Measurements from ENCODE around the gene TWF2. TPM values are rescaled to one million over a fixed set of nuclear protein-coding genes. Genes with fewer than 3 reads are reported as not detected.

TWF2 gene
- total RNA-seq, 4 donors from 2014 or later, result 45.9 to 105 (median 50.2) TPM

DNA sequence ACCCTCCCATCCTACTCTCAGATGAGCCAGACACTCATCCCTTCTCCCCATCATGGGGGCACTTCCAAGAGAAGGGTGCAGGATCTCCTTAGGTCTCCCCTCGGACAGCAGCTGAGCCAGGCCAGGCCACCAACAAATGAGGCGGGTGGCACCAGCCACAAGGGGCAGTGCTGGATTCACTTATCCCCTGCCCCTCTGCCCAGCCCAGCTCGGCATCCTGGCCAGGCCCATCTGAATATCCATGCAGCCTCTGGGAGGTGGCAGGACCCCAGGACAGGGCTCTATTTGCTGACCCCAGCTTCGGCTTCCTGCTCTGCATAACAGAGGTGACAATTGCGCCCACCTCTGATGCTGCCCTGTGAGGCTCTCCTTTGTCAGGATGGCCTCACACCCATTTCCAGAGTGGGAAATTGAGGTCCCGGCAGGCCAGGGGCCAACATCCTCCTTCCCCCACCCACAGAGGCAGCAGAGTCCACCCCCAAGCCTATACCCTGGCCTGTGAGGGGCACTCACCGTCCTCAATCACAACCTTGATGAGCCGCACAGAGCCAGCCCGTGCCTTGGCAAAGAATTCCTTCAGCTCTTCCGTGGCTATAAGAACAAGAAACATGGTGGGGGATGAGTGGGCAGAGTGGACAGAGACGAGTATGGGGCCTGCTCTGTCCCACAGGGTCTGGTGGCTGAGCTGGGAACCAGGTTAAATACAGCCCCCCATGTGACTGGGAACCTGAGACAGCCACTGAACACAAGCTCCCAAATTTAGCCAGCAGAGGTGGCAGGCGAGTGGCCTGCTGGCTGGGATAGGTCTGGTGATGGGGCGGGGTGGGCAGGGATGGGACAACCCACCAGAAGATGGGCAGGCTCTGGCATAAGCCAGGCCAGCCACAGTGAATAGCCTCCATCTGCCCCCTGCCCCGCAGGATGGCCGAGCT lies 4.2 kb downstream of the TWF2 start:
- peak in 1 of 2 donors; percentile 15 for DNase-seq
- Histone ChIP-seq H3K27me3 (no peaks in the 10 kb centered on the region), H3K27ac (no peak overlapping the region), H3K9me3 (no peaks in the 10 kb centered on the region), H3K4me1 (peaks cover 11 to 14% of the 10 kb centered on the region in 2 donors), H3K36me3 (no peaks in the 10 kb centered on the region), H3K4me3 (no peak overlapping the region)
- no peak for TF ChIP-seq POLR2A (IDR thresholded peaks at IDR 0.05)
- TF ChIP-seq, protein P1, sequence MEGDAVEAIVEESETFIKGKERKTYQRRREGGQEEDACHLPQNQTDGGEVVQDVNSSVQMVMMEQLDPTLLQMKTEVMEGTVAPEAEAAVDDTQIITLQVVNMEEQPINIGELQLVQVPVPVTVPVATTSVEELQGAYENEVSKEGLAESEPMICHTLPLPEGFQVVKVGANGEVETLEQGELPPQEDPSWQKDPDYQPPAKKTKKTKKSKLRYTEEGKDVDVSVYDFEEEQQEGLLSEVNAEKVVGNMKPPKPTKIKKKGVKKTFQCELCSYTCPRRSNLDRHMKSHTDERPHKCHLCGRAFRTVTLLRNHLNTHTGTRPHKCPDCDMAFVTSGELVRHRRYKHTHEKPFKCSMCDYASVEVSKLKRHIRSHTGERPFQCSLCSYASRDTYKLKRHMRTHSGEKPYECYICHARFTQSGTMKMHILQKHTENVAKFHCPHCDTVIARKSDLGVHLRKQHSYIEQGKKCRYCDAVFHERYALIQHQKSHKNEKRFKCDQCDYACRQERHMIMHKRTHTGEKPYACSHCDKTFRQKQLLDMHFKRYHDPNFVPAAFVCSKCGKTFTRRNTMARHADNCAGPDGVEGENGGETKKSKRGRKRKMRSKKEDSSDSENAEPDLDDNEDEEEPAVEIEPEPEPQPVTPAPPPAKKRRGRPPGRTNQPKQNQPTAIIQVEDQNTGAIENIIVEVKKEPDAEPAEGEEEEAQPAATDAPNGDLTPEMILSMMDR (IDR thresholded peaks at IDR 0.05), result no peak
- intact Hi-C loops (cut with DNase I; ENCODE audit: low total_unique reads), result loop anchor here (5.0 kb wide), 1 partner anchor 98 kb away; no protein-coding TSS in a partner anchor

DNA sequence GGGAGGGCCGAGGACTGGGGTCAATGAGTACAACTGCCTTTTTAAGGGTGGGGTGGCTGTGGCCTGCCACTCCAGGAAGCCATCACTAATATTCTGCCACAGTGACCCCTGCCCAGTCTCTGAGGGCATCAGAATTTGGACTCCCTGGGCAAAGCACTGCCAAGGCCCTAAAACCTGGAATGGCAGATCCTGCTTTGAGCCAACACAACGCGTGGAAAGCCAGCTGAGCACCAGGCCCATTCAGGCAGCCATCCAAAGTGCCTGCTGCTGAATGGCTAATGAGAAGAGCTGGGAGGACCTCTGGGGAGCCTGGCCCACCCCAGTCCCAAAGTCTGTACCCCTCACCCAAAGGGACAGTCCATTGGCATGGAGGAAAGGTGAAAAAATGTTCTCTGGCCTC lies 5.0 kb downstream of the TWF2 start:
- no peak for TF ChIP-seq POLR2A (IDR thresholded peaks at IDR 0.05)
- TF ChIP-seq, protein P1 (IDR thresholded peaks at IDR 0.05), result no peak
- H3K27me3 ChIP-seq, result no peaks in the 10 kb centered on the region
- intact Hi-C loops (cut with DNase I; ENCODE audit: low total_unique reads), result loop anchor here (5.0 kb wide), 1 partner anchor 98 kb away; no protein-coding TSS in a partner anchor
- no peaks in the 10 kb centered on the region for H3K36me3 ChIP-seq
- no peak overlapping the region for H3K27ac ChIP-seq
- no peaks in the 10 kb centered on the region for H3K9me3 ChIP-seq
- no peak overlapping the region for H3K4me3 ChIP-seq
- no peak for DNase-seq
- H3K4me1 ChIP-seq, result peaks cover 11 to 14% of the 10 kb centered on the region in 2 donors

DNA sequence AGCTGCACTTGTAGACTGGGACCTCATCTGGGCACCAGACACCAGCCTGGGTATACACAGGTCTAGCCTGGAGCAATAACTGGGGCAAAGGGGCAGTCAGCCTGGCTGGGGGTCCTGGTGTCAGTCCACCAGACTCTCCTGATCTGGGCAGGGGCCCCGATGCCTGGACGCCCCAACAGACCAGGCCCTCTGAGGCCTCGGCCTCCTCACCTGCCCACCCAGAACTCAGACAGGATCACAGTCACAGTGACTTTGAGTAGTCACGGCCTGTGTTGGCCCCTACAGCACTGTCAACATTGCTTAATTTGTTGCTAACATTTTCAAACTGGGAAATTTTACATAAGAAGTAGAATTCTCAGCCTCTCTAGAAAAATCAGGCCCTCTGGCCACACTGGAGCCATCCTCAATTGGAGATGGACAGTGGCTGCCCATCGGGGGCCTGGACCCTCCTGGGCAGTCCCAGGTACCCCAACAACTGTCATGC lies 5.8 kb downstream of the TWF2 start:
- DNase-seq, result no peak
- H3K9me3 ChIP-seq, result no peaks in the 10 kb centered on the region
- H3K27me3 ChIP-seq, result no peaks in the 10 kb centered on the region
- no peak overlapping the region for H3K4me3 ChIP-seq
- H3K36me3 ChIP-seq, result no peaks in the 10 kb centered on the region
- TF ChIP-seq, protein P1 (IDR thresholded peaks at IDR 0.05), result no peak
- TF ChIP-seq POLR2A (IDR thresholded peaks at IDR 0.05), result no peak
- intact Hi-C loops (cut with DNase I; ENCODE audit: low total_unique reads), result loop anchor here (5.0 kb wide), 1 partner anchor 99 kb away; no protein-coding TSS in a partner anchor
- H3K4me1 ChIP-seq, result peaks cover 11% of the 10 kb centered on the region in 2 donors
- H3K27ac ChIP-seq, result no peak overlapping the region

DNA sequence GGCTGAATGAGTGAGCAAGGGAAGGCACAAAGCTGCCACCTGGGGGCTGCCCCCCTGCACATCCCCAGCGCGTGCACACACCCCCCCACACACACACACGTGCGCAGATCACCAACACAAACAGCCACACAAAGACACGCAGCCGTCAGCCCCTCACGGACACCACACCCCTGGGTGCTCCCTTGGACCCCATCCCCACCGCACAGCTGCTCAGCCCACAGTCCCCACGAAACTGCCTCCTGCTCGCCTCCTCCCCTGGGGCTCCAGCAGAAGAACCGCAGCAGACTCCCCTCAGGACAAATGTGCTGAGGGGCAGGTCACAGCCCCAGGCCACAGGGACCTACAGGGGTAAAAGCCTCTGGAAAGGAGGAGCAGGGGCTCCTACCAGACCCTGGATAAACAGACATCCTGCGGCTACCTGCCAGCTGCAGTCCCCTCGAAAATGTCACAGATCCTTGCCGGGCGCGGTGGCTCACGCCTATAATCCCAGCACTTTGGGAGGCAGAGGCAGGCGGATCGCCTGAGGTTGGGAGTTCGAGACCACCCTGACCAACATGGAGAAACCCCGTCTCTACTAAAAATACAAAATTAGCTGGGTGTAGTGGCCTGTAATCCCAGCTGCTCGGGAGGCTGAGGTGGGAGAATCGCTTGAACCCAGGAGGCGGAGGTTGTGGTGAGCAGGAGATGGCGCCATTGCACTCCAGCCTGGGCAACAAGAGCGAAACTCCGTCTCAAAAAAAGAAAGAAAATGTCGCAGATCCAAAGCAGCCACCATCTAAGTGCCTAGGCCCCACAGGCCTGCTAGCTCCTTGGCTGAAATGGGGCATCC lies 6.5 kb downstream of the TWF2 start:
- no peak for DNase-seq
- Histone ChIP-seq H3K4me1 (peaks cover 5 to 6% of the 10 kb centered on the region in 2 donors), H3K9me3 (no peaks in the 10 kb centered on the region), H3K36me3 (no peaks in the 10 kb centered on the region), H3K4me3 (no peak overlapping the region), H3K27me3 (no peaks in the 10 kb centered on the region), H3K27ac (no peak overlapping the region)
- intact Hi-C loops (cut with DNase I; ENCODE audit: low total_unique reads), result loop anchor here (5.0 kb wide), 1 partner anchor 100 kb away; no protein-coding TSS in a partner anchor
- TF ChIP-seq, protein P1 (IDR thresholded peaks at IDR 0.05), result no peak
- no peak for TF ChIP-seq POLR2A (IDR thresholded peaks at IDR 0.05)
